IMR-90 (cell line): ENCODE measurements around the gene PRKCH. TPM values are rescaled to one million over a fixed set of nuclear protein-coding genes. Genes with fewer than 3 reads are reported as not detected.
A peak's percentile ranks its signal among the peaks of the same experiment; 100 is the strongest.

Experiments
- ATAC-seq: fragments of 200-7000 bp; cut with Tn5 transposase; 2 replicates; pipeline ENCODE4 v1.9.1; 2020; ENCODE audit warnings: low read depth, mild to moderate bottlenecking, moderate library complexity
- BruUV-seq: library from RNA; stranded (reverse); fragments of 400-500 nt; replicated peaks from 2 replicates; lab custom pipeline; 2021; lab: Mats Ljungman, UMichigan
- CTCF ChIA-PET: fragments of 300-600 bp; formaldehyde crosslinking; extraction: SDS; loops from one replicate; lab custom pipeline; 2021; ENCODE audit warnings: antibody characterized with exemption; lab: Yijun Ruan, JAX
- POLR2A ChIA-PET: fragments of 300-600 bp; sonication (Branson Sonifier 250); formaldehyde crosslinking; loops from one replicate; lab custom pipeline; 2022; ENCODE audit warnings: antibody characterized with exemption; ENCODE audit not compliant: unreplicated experiment; lab: Charles Lee
- DNase-seq: peaks from one replicate; pipeline ENCODE4 v3.0.0; 2013
- H2AFZ ChIP-seq: replicated peaks from 2 replicates; pipeline ENCODE3; 2013; ENCODE audit warnings: low read length, mild to moderate bottlenecking; ENCODE audit not compliant: poor library complexity
- H2AK5ac ChIP-seq: 2 replicates; pipeline ENCODE4 v1.6.1; 2013; ENCODE audit warnings: low read depth, low read length, inconsistent platforms
- H2AK9ac ChIP-seq: replicated peaks from 2 replicates; pipeline ENCODE3; 2013; ENCODE audit warnings: mild to moderate bottlenecking, low read depth, low read length, moderate library complexity; ENCODE audit not compliant: poor library complexity
- H2BK120ac ChIP-seq: 2 replicates; pipeline ENCODE4 v1.6.1; 2013; ENCODE audit warnings: low read depth, low read length, inconsistent platforms
- H2BK15ac ChIP-seq: 3 replicates; pipeline ENCODE4 v1.6.1; 2013; ENCODE audit warnings: low read depth, low read length, inconsistent platforms
- H2BK20ac ChIP-seq: 2 replicates; pipeline ENCODE4 v1.6.1; 2013; ENCODE audit warnings: low read depth, mild to moderate bottlenecking, inconsistent platforms, low read length, moderate library complexity
- H2BK5ac ChIP-seq: 2 replicates; pipeline ENCODE4 v1.6.1; 2013; ENCODE audit warnings: mild to moderate bottlenecking, low read depth, low read length, inconsistent platforms; ENCODE audit not compliant: poor library complexity, severe bottlenecking
- H3K14ac ChIP-seq: replicated peaks from 2 replicates; pipeline ENCODE4 v1.6.1; 2013; ENCODE audit warnings: low read depth, low read length, inconsistent platforms
- H3K18ac ChIP-seq: 2 replicates; pipeline ENCODE4 v1.6.1; 2013; ENCODE audit warnings: low read depth, low read length, control low read depth
- H3K23ac ChIP-seq: 2 replicates; pipeline ENCODE4 v1.6.1; 2013; ENCODE audit warnings: low read depth, low read length, inconsistent platforms
- H3K27ac ChIP-seq: 2 replicates; pipeline ENCODE4 v1.5.1; 2013; ENCODE audit warnings: mild to moderate bottlenecking, control low read depth, low read length; ENCODE audit not compliant: insufficient read depth
- H3K27me3 ChIP-seq: 2 replicates; pipeline ENCODE4 v1.6.1; 2013; ENCODE audit warnings: low read length; ENCODE audit not compliant: control insufficient read depth, insufficient read depth
- H3K36me3 ChIP-seq: 2 replicates; pipeline ENCODE4 v1.6.1; 2013; ENCODE audit warnings: low read length, mixed read lengths; ENCODE audit not compliant: control insufficient read depth, insufficient read depth
- H3K4ac ChIP-seq: 2 replicates; pipeline ENCODE4 v1.6.1; 2013; ENCODE audit warnings: low read depth, low read length, inconsistent platforms
- H3K4me1 ChIP-seq: 2 replicates; pipeline ENCODE4 v1.6.1; 2013; ENCODE audit warnings: low read length, mixed read lengths; ENCODE audit not compliant: control insufficient read depth, insufficient read depth
- H3K4me2 ChIP-seq: 2 replicates; pipeline ENCODE4 v1.6.1; 2013; ENCODE audit warnings: low read depth, mild to moderate bottlenecking, control low read depth, low read length, moderate library complexity
- H3K4me3 ChIP-seq: 2 replicates; pipeline ENCODE4 v1.5.1; 2013; ENCODE audit warnings: low read depth, mild to moderate bottlenecking, control low read depth, low read length, moderate library complexity; ENCODE audit not compliant: insufficient read depth
- H3K56ac ChIP-seq: 2 replicates; pipeline ENCODE4 v1.6.1; 2013; ENCODE audit warnings: low read length, inconsistent platforms; ENCODE audit not compliant: insufficient read depth; ENCODE audit errors: extremely low read depth
- H3K79me1 ChIP-seq, 2 experiments: 2 replicates each; pipeline ENCODE4 v1.6.1; 2013; ENCODE audit warnings: low read length in 2 of 2, inconsistent platforms in 1 of 2, low read depth in 1 of 2
- H3K9ac ChIP-seq: 2 replicates; pipeline ENCODE4 v1.6.1; 2013; ENCODE audit warnings: low read depth, low read length, control low read depth
- H3K9me1 ChIP-seq: 2 replicates; pipeline ENCODE4 v1.6.1; 2013; ENCODE audit warnings: low read length, inconsistent platforms; ENCODE audit not compliant: insufficient read depth
- H3K9me3 ChIP-seq: 2 replicates; pipeline ENCODE4 v1.6.1; 2013; ENCODE audit warnings: low read length; ENCODE audit not compliant: control insufficient read depth, insufficient read depth
- H4K20me1 ChIP-seq: 2 replicates; pipeline ENCODE4 v1.6.1; 2013; ENCODE audit warnings: low read length, inconsistent platforms; ENCODE audit not compliant: insufficient read depth
- H4K5ac ChIP-seq: 2 replicates; pipeline ENCODE4 v1.6.1; 2013; ENCODE audit warnings: mild to moderate bottlenecking, low read depth, low read length, control low read depth
- H4K8ac ChIP-seq, 2 experiments: 2 replicates each; pipeline ENCODE4 v1.6.1; 2013; ENCODE audit warnings: low read depth in 2 of 2, low read length in 2 of 2, control low read depth in 1 of 2, inconsistent platforms in 1 of 2
- H4K91ac ChIP-seq: 2 replicates; pipeline ENCODE4 v1.6.1; 2013; ENCODE audit warnings: low read depth, low read length, inconsistent platforms; ENCODE audit not compliant: insufficient read depth
- CHD1 ChIP-seq: IDR thresholded peaks from 2 replicates; pipeline ENCODE4 v1.6.1; 2012; ENCODE audit warnings: low read depth, low read length, improper control_type of control experiment
- FOS ChIP-seq: fragments of 150-350 bp; IDR thresholded peaks from 2 replicates; pipeline ENCODE4 v1.6.1; 2016; ENCODE audit warnings: low read depth, low read length
- MXI1 ChIP-seq: IDR thresholded peaks from 2 replicates; pipeline ENCODE4 v1.6.1; 2012; ENCODE audit warnings: low read depth, mild to moderate bottlenecking, low read length, moderate library complexity, borderline replicate concordance
- POLR2A ChIP-seq: IDR thresholded peaks from 2 replicates; pipeline ENCODE4 v1.6.1; 2012; ENCODE audit warnings: mild to moderate bottlenecking, low read depth, low read length
- RAD21 ChIP-seq: IDR thresholded peaks from 2 replicates; pipeline ENCODE4 v1.6.1; 2012; ENCODE audit warnings: low read length, improper control_type of control experiment
- WGBS, 2 experiments: methylation state at CpG; one replicate each; pipeline versions ENCODE4 v1.1.5 to v1.1.7; 2013; ENCODE audit warnings: missing lambda C conversion rate in 2 of 2; ENCODE audit not compliant: insufficient read length in 1 of 2; ENCODE audit errors: extremely low coverage in 2 of 2; 5-methylcytosine and 5-hydroxymethylcytosine counted together
- dilution Hi-C: fragments of 300-500 bp; cut with HindIII; formaldehyde crosslinking; loops from one replicate; pipeline ENCODE4 v1.14.3; 2018; ENCODE audit warnings: low sequenced_read_pairs; ENCODE audit not compliant: unreplicated experiment
- in situ Hi-C: fragments of 300-500 bp; cut with MboI; formaldehyde crosslinking; loops from 3 replicates; pipeline ENCODE4 v1.14.3; 2019; ENCODE audit warnings: low sequenced_read_pairs, inconsistent platforms, mixed read lengths
- intact Hi-C: fragments of 100-400 bp; cut with micrococcal nuclease; formaldehyde crosslinking; loops from 2 replicates; pipeline ENCODE4 v1.10.0; 2022
- polyA plus RNA-seq, 3 experiments: library from polyadenylated mRNA; depleted of rRNA; stranded (reverse); fragments of >200 nt; gene quantifications; 2 replicates each; pipeline ENCODE4 v1.2.3, GENCODE V29; 2012; ENCODE audit warnings: low replicate concordance in 1 of 3
- total RNA-seq: library from RNA; depleted of rRNA; stranded (reverse); fragments of >200 nt; gene quantifications from 2 replicates; pipeline ENCODE4 v1.2.3, GENCODE V29; 2012
- TF ChIP-seq, protein P1 (sequence below): fragments of 150-350 bp; IDR thresholded peaks from 2 replicates; pipeline ENCODE4 v1.6.1; 2016; ENCODE audit warnings: low read depth, mild to moderate bottlenecking, low read length, moderate library complexity, borderline replicate concordance
- TF ChIP-seq, protein P2 (sequence below): conservative IDR thresholded peaks from 2 replicates; pipeline ENCODE4 v1.5.1; 2012; ENCODE audit warnings: mild to moderate bottlenecking, low read depth, low read length, improper control_type of control experiment

PRKCH gene
- total and polyA plus RNA-seq, 2 of the 4 experiments (the other 2 are of a cell fraction): 1.6 to 2.3 TPM

DNA sequence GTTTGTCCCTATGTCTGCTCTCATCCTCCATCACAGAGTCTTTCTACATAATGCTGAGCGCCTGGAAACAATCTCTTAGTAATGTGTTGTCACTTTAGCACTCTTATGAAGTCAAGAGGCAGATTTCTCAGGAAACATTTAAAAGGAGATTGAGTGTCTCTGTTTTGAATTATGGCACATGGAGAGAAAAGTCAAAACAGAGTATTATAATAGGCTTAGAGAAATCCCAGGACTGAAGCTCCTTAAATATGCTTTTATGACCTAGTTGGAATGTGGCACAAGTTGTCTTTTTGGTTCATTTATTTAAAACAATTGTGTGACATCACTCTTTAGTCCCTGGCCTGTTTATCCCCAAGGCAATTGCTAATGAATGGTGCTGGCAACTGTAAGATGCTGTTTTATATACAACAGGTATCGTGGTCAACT lies 256.1 kb downstream of the PRKCH start:
- H3K27me3 ChIP-seq: no peaks in the 10 kb centered on the region
- POLR2A ChIA-PET: no interaction called here
- no peak overlapping the region for H3K27ac ChIP-seq
- dilution Hi-C loops (no loop called here), in situ Hi-C loops (no loop called here), intact Hi-C loops (no loop called here)
- no peak for DNase-seq
- no peak overlapping the region for H2BK20ac ChIP-seq
- H4K20me1 ChIP-seq: no peaks in the 10 kb centered on the region
- peak overlapping the region; percentile 7 for H4K91ac ChIP-seq
- H4K5ac ChIP-seq: peak overlapping the region; percentile 43; the same call in 1 of the 2 replicates
- no peak overlapping the region for H3K4me2 ChIP-seq
- H3K79me1 ChIP-seq: no peaks in the 10 kb centered on the region
- H2AK5ac ChIP-seq: 0 out of 2 replicates have a peak overlapping the region, but pooled peaks have one; percentile 23
- no peak overlapping the region for H2AFZ ChIP-seq
- H3K36me3 ChIP-seq: no peaks in the 10 kb centered on the region
- H2BK120ac ChIP-seq: peak overlapping the region; percentile 35; the same call in 1 of the 2 replicates
- 0 out of 4 replicates have a peak overlapping the region, but pooled peaks of 1 of the 2 experiments have one; percentile 24 for H4K8ac ChIP-seq
- peaks cover 18% of the 10 kb centered on the region for H3K4me1 ChIP-seq
- peak overlapping the region; percentile 37; the same call in 1 of the 2 replicates for H3K18ac ChIP-seq
- CTCF ChIA-PET: no interaction called here
- no peak overlapping the region for H3K4me3 ChIP-seq
- no peak overlapping the region for H2BK5ac ChIP-seq
- no peak for ATAC-seq
- TF ChIP-seq, protein P1, sequence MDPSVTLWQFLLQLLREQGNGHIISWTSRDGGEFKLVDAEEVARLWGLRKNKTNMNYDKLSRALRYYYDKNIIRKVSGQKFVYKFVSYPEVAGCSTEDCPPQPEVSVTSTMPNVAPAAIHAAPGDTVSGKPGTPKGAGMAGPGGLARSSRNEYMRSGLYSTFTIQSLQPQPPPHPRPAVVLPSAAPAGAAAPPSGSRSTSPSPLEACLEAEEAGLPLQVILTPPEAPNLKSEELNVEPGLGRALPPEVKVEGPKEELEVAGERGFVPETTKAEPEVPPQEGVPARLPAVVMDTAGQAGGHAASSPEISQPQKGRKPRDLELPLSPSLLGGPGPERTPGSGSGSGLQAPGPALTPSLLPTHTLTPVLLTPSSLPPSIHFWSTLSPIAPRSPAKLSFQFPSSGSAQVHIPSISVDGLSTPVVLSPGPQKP: no peak
- TF ChIP-seq, protein P2, sequence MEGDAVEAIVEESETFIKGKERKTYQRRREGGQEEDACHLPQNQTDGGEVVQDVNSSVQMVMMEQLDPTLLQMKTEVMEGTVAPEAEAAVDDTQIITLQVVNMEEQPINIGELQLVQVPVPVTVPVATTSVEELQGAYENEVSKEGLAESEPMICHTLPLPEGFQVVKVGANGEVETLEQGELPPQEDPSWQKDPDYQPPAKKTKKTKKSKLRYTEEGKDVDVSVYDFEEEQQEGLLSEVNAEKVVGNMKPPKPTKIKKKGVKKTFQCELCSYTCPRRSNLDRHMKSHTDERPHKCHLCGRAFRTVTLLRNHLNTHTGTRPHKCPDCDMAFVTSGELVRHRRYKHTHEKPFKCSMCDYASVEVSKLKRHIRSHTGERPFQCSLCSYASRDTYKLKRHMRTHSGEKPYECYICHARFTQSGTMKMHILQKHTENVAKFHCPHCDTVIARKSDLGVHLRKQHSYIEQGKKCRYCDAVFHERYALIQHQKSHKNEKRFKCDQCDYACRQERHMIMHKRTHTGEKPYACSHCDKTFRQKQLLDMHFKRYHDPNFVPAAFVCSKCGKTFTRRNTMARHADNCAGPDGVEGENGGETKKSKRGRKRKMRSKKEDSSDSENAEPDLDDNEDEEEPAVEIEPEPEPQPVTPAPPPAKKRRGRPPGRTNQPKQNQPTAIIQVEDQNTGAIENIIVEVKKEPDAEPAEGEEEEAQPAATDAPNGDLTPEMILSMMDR: no peak
- TF ChIP-seq CHD1 (no peak), MXI1 (no peak), FOS (no peak), POLR2A (no peak), RAD21 (no peak)
- H3K4ac ChIP-seq: no peak overlapping the region; the same call in 1 of the 2 replicates
- peaks cover 11% of the 10 kb centered on the region for H3K9me1 ChIP-seq
- peak overlapping the region; percentile 13; the same call in 1 of the 2 replicates for H3K23ac ChIP-seq
- peak overlapping the region; percentile 39; the same call in 1 of the 3 replicates for H2BK15ac ChIP-seq
- H3K9ac ChIP-seq: no peak overlapping the region
- peak overlapping the region; percentile 43; the same call in 1 of the 2 replicates for H3K14ac ChIP-seq
- WGBS, 2 experiments: no CpG with 5 or more reads among the region's 2 CpGs
- H2AK9ac ChIP-seq: no peak overlapping the region
- no peaks in the 10 kb centered on the region for H3K9me3 ChIP-seq
- no peak overlapping the region for H3K56ac ChIP-seq
- BruUV-seq: no TSS peak
